Bronchial epithelial cell (primary cell): Measurements from ENCODE around the gene MACROH2A1. TPM values are rescaled to one million over a fixed set of nuclear protein-coding genes. Genes with fewer than 3 reads are reported as not detected.

Experiments used
- DNase-seq: peaks from one replicate; pipeline ENCODE4 v3.0.0-alpha.2; 2010; ENCODE audit warnings: low read depth
- FAIRE-seq: peaks from 2 replicates; lab custom pipeline; 2011; peaks lifted over from hg19 to GRCh38; lab: Jason Lieb, UNC
- H3K27me3 ChIP-seq: 2 replicates; pipeline ENCODE4 v1.5.1; 2011; ENCODE audit warnings: low read length; ENCODE audit not compliant: control insufficient read depth, insufficient read depth
- H3K36me3 ChIP-seq: 2 replicates; pipeline ENCODE4 v1.5.1; 2011; ENCODE audit warnings: low read length; ENCODE audit not compliant: control insufficient read depth, insufficient read depth
- H3K4me3 ChIP-seq: 2 replicates; pipeline ENCODE4 v1.5.1; 2011; ENCODE audit warnings: mild to moderate bottlenecking, low read depth, low read length, control low read depth
- total RNA-seq: library from RNA; depleted of rRNA; stranded (reverse); fragments of >200 nt; gene quantifications from 2 replicates; pipeline ENCODE4 v1.2.1, GENCODE V29; 2014
- TF ChIP-seq, protein P1 (sequence below): IDR thresholded peaks from 2 replicates; pipeline ENCODE4 v1.5.1; 2011; ENCODE audit warnings: mild to moderate bottlenecking, moderate library complexity, low read length, control low read depth, inconsistent platforms; ENCODE audit not compliant: insufficient read depth, severe bottlenecking

Gene MACROH2A1
- total RNA-seq, 1 donor from 2014 or later: 257 TPM

DNA sequence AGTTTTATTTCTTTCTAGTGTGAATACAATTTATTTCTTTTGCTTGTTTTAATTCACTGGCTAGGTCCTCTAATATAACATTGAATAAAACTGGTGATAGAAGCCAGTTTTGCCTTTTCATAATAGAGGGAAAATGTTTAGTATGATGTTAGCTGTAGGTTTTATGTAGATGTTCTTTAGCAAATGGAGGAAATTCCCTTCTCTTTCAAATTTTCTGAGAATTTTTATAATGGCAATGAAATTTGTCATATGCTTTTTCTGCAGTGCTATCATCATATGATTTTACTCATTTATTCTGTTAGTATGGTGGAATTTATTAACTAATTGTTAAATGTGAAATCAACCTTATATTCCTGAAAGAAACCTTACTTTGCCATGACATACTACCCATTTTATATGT, 18.1 kb upstream of the MACROH2A1 start:
- FAIRE-seq: no peak
- no peak for DNase-seq
- Histone ChIP-seq H3K36me3 (no peaks in the 10 kb centered on the region), H3K27me3 (no peaks in the 10 kb centered on the region), H3K4me3 (no peak overlapping the region)
- TF ChIP-seq, protein P1, sequence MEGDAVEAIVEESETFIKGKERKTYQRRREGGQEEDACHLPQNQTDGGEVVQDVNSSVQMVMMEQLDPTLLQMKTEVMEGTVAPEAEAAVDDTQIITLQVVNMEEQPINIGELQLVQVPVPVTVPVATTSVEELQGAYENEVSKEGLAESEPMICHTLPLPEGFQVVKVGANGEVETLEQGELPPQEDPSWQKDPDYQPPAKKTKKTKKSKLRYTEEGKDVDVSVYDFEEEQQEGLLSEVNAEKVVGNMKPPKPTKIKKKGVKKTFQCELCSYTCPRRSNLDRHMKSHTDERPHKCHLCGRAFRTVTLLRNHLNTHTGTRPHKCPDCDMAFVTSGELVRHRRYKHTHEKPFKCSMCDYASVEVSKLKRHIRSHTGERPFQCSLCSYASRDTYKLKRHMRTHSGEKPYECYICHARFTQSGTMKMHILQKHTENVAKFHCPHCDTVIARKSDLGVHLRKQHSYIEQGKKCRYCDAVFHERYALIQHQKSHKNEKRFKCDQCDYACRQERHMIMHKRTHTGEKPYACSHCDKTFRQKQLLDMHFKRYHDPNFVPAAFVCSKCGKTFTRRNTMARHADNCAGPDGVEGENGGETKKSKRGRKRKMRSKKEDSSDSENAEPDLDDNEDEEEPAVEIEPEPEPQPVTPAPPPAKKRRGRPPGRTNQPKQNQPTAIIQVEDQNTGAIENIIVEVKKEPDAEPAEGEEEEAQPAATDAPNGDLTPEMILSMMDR: no peak

DNA sequence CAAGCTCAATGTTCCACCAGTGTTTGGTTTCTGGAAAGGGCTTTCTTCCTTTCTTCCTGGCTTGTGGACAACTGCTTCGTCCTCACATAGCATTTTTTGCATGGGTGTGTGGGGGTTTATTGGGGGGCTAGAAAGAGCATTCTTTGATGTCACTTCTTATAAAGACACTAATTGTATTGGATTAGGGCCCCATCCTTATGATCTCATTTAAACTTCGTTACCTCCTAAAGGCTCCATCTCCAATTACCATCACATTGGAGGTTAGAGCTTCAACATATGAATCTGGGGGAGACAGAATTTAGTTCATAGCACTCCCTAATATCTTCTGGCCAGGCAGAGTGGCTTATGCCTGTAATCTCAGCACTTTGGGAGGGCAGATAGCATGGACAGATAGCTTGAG, 6.1 kb upstream of the MACROH2A1 start:
- Histone ChIP-seq H3K4me3 (no peak overlapping the region), H3K36me3 (no peaks in the 10 kb centered on the region), H3K27me3 (no peaks in the 10 kb centered on the region)
- DNase-seq (no peak), FAIRE-seq (no peak)
- TF ChIP-seq, protein P1: no peak

DNA sequence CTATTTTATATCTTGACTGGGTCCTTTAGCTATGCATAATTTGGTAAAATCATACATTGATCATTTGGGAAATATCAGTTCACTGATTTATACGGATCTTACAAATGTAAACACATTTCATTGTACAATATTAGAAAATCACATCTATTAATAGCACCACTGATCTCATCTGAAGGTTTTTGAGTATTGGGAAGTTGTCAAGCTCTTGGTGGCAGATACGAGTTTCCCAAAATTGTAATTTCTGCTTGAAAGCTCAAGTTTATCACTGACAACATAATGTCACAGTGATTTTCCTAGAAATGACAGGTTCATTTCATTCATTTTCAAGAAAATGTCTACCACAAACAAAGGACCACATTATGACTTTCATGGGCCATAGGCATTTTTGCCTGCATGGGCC, 3.0 kb upstream of the MACROH2A1 start:
- TF ChIP-seq, protein P1: no peak

GRCh38 chr5:135400866-135401265, 1.8 kb upstream of the MACROH2A1 start:
- H3K4me3 ChIP-seq: no peak overlapping the region
- TF ChIP-seq, protein P1: no peak
- FAIRE-seq: no peak

More for the DNA sequence above, 3.0 kb upstream of the MACROH2A1 start:
- H3K27me3 ChIP-seq: no peaks in the 10 kb centered on the region
- H3K4me3 ChIP-seq: no peak overlapping the region
- no peaks in the 10 kb centered on the region for H3K36me3 ChIP-seq
- FAIRE-seq (no peak), DNase-seq (no peak)

GRCh38 chr5:135399794-135400542, 937 bp upstream of the MACROH2A1 start:
- peak overlapping the region; percentile 75 for H3K4me3 ChIP-seq

More at GRCh38 chr5:135400866-135401265, 1.8 kb upstream of the MACROH2A1 start:
- no peaks in the 10 kb centered on the region for H3K36me3 ChIP-seq
- DNase-seq: no peak
- no peaks in the 10 kb centered on the region for H3K27me3 ChIP-seq

More at GRCh38 chr5:135399794-135400542, 937 bp upstream of the MACROH2A1 start:
- Histone ChIP-seq H3K36me3 (no peaks in the 10 kb centered on the region), H3K27me3 (no peaks in the 10 kb centered on the region)
- TF ChIP-seq, protein P1: no peak
- DNase-seq: no peak
- FAIRE-seq: no peak
